HEK293 (cell line): ENCODE measurements around the gene TMEM203.

Source experiments
- GLIS2 ChIP-seq: fragments of 450-650 bp; formaldehyde crosslinking; IDR thresholded peaks from 2 replicates; pipeline ENCODE4 v1.5.1; 2016; ENCODE audit warnings: missing biosample characterization, missing genetic modification characterization
- ZBTB8A ChIP-seq: fragments of 450-650 bp; formaldehyde crosslinking; IDR thresholded peaks from 2 replicates; pipeline ENCODE4 v1.5.1; 2016; ENCODE audit warnings: missing biosample characterization, missing genetic modification characterization
- ZEB2 ChIP-seq: fragments of 450-650 bp; formaldehyde crosslinking; IDR thresholded peaks from 2 replicates; pipeline ENCODE4 v1.5.1; 2016; ENCODE audit warnings: missing biosample characterization, missing genetic modification characterization
- ZNF274 ChIP-seq, 2 experiments: fragments of 200-500 bp in 1 of 2; fragments of 450-650 bp in 1 of 2; sonication (Bioruptor generic) in 1 of 2; formaldehyde crosslinking in 1 of 2; IDR thresholded peaks; 2 replicates each; pipeline versions ENCODE4 v1.5.1 to v1.6.1; 2014 to 2016; ENCODE audit warnings: borderline replicate concordance in 1 of 2, inconsistent platforms in 1 of 2, low read length in 1 of 2, missing biosample characterization in 1 of 2, missing genetic modification characterization in 1 of 2
- ZNF354C ChIP-seq: fragments of 450-650 bp; formaldehyde crosslinking; IDR thresholded peaks from 2 replicates; pipeline ENCODE4 v1.5.1; 2016; ENCODE audit warnings: missing biosample characterization, missing genetic modification characterization, low read depth, borderline replicate concordance
- ZNF510 ChIP-seq: fragments of 450-650 bp; formaldehyde crosslinking; IDR thresholded peaks from 2 replicates; pipeline ENCODE4 v1.5.1; 2018; ENCODE audit warnings: mild to moderate bottlenecking, missing genetic modification characterization, missing biosample characterization; ENCODE audit not compliant: insufficient replicate concordance
- ZNF555 ChIP-seq: fragments of 450-650 bp; formaldehyde crosslinking; conservative IDR thresholded peaks from 2 replicates; pipeline ENCODE4 v1.5.1; 2017; ENCODE audit warnings: missing biosample characterization, mild to moderate bottlenecking, missing genetic modification characterization, inconsistent platforms
- TF ChIP-seq, protein P1 (sequence below): fragments of 450-650 bp; formaldehyde crosslinking; IDR thresholded peaks from 2 replicates; pipeline ENCODE4 v1.5.1; 2016; ENCODE audit warnings: missing biosample characterization, missing genetic modification characterization
- TF ChIP-seq, protein P2 (sequence below): sonication (generic); formaldehyde crosslinking; IDR thresholded peaks from 2 replicates; pipeline ENCODE4 v1.8.1; 2022; ENCODE audit warnings: mild to moderate bottlenecking, moderate library complexity, missing genetic modification reagents
- TF ChIP-seq, protein P3 (sequence below): fragments of 450-650 bp; IDR thresholded peaks from 2 replicates; pipeline ENCODE4 v1.5.1; 2018; ENCODE audit warnings: missing biosample characterization, mild to moderate bottlenecking, missing genetic modification characterization

- TF ChIP-seq ZNF555 = no peak
- no peak for TF ChIP-seq ZNF510
- TF ChIP-seq, protein P1, sequence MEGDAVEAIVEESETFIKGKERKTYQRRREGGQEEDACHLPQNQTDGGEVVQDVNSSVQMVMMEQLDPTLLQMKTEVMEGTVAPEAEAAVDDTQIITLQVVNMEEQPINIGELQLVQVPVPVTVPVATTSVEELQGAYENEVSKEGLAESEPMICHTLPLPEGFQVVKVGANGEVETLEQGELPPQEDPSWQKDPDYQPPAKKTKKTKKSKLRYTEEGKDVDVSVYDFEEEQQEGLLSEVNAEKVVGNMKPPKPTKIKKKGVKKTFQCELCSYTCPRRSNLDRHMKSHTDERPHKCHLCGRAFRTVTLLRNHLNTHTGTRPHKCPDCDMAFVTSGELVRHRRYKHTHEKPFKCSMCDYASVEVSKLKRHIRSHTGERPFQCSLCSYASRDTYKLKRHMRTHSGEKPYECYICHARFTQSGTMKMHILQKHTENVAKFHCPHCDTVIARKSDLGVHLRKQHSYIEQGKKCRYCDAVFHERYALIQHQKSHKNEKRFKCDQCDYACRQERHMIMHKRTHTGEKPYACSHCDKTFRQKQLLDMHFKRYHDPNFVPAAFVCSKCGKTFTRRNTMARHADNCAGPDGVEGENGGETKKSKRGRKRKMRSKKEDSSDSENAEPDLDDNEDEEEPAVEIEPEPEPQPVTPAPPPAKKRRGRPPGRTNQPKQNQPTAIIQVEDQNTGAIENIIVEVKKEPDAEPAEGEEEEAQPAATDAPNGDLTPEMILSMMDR (tag by site-specific recombination) = no peak
- TF ChIP-seq, protein P2, sequence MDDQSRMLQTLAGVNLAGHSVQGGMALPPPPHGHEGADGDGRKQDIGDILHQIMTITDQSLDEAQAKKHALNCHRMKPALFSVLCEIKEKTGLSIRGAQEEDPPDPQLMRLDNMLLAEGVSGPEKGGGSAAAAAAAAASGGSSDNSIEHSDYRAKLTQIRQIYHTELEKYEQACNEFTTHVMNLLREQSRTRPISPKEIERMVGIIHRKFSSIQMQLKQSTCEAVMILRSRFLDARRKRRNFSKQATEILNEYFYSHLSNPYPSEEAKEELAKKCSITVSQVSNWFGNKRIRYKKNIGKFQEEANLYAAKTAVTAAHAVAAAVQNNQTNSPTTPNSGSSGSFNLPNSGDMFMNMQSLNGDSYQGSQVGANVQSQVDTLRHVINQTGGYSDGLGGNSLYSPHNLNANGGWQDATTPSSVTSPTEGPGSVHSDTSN (CRISPR knock-in tag) = no peak
- TF ChIP-seq, protein P3, sequence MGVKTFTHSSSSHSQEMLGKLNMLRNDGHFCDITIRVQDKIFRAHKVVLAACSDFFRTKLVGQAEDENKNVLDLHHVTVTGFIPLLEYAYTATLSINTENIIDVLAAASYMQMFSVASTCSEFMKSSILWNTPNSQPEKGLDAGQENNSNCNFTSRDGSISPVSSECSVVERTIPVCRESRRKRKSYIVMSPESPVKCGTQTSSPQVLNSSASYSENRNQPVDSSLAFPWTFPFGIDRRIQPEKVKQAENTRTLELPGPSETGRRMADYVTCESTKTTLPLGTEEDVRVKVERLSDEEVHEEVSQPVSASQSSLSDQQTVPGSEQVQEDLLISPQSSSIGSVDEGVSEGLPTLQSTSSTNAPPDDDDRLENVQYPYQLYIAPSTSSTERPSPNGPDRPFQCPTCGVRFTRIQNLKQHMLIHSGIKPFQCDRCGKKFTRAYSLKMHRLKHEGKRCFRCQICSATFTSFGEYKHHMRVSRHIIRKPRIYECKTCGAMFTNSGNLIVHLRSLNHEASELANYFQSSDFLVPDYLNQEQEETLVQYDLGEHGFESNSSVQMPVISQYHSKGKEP = no peak
- no peak for TF ChIP-seq GLIS2 (tag by site-specific recombination)
- no peak for TF ChIP-seq ZBTB8A (tag by site-specific recombination)
- TF ChIP-seq ZNF354C (tag by site-specific recombination) = no peak
- TF ChIP-seq ZEB2 (tag by site-specific recombination) = no peak
- TF ChIP-seq ZNF274 (IDR thresholded peaks at IDR 0.05; ENCODE audit: low read length) = no peak
- no peak for TF ChIP-seq ZNF274 (tag by site-specific recombination; IDR thresholded peaks at IDR 0.05; ENCODE audit: borderline replicate concordance)
Measured at GRCh38 chr9:137206602-137207001, 1.2 kb upstream of the TMEM203 start.
